H1 (cell line): ENCODE results near the gene ADCY9.

ENCODE experiments used
- ATF2 ChIP-seq: IDR thresholded peaks from 2 replicates; pipeline ENCODE4 v1.6.1; 2012; ENCODE audit warnings: low read length, inconsistent platforms
- ATF3 ChIP-seq: IDR thresholded peaks from 2 replicates; pipeline ENCODE4 v1.6.1; 2011; ENCODE audit warnings: low read depth, mild to moderate bottlenecking, low read length; ENCODE audit not compliant: insufficient read depth
- CHD1 ChIP-seq: IDR thresholded peaks from 2 replicates; pipeline ENCODE4 v1.6.1; 2012; ENCODE audit warnings: low read depth, low read length, improper control_type of control experiment
- CTCF ChIP-seq, 3 experiments: IDR thresholded peaks; 1 replicate in 2 of 3; 2 replicates in 1 of 3; pipeline versions ENCODE4 v1.5.1 to v1.6.1; 2011; ENCODE audit warnings: low read length in 3 of 3, mild to moderate bottlenecking in 3 of 3, inconsistent platforms in 2 of 3, low read depth in 1 of 3, moderate library complexity in 1 of 3; ENCODE audit not compliant: insufficient read depth in 1 of 3; ENCODE audit errors: control extremely low read depth in 1 of 3
- EGR1 ChIP-seq: IDR thresholded peaks from 2 replicates; pipeline ENCODE4 v1.6.1; 2011; ENCODE audit warnings: low read depth, low read length, borderline replicate concordance
- GABPA ChIP-seq: IDR thresholded peaks from 2 replicates; pipeline ENCODE4 v1.6.1; 2011; ENCODE audit warnings: mild to moderate bottlenecking, low read length, moderate library complexity, borderline replicate concordance; ENCODE audit not compliant: insufficient read depth
- POLR2AphosphoS5 ChIP-seq: IDR thresholded peaks from 2 replicates; pipeline ENCODE4 v1.6.1; 2011; ENCODE audit warnings: low read depth, low read length
- RBBP5 ChIP-seq: IDR thresholded peaks from 2 replicates; pipeline ENCODE4 v1.7.1; 2012; ENCODE audit warnings: low read depth, mild to moderate bottlenecking, inconsistent platforms, low read length, moderate library complexity, borderline replicate concordance
- SUZ12 ChIP-seq: fragments of 200-600 bp; sonication (generic); IDR thresholded peaks from 2 replicates; pipeline ENCODE4 v1.6.1; 2012; ENCODE audit warnings: mild to moderate bottlenecking, inconsistent platforms, low read length, moderate library complexity, mixed read lengths
- TAF1 ChIP-seq: IDR thresholded peaks from 2 replicates; pipeline ENCODE4 v1.6.1; 2011; ENCODE audit warnings: mild to moderate bottlenecking, low read depth, low read length
- TCF12 ChIP-seq: IDR thresholded peaks from 2 replicates; pipeline ENCODE4 v1.6.1; 2011; ENCODE audit warnings: low read depth, mild to moderate bottlenecking, low read length
- ZNF274 ChIP-seq: IDR thresholded peaks from 2 replicates; pipeline ENCODE4 v1.7.0; 2012; ENCODE audit warnings: low read length, borderline replicate concordance; ENCODE audit errors: extremely low read depth

- TF ChIP-seq RBBP5 (no peak), POLR2AphosphoS5 (no peak), CTCF (IDR thresholded peaks at IDR 0.05; ENCODE audit: control extremely low read depth in 1 of 3, insufficient read depth in 1 of 3, low read depth in 1 of 3, low read length in 3 of 3) (no peak), TAF1 (no peak), ATF2 (no peak), TCF12 (no peak), SUZ12 (no peak), CHD1 (no peak), ZNF274 (no peak), ATF3 (no peak), GABPA (no peak), EGR1 (no peak)
Observed at GRCh38 chr16:3986235-3986544, 130.1 kb downstream of the ADCY9 start.
